Breast epithelium (tissue), 4 donors: Measurements from ENCODE around the gene ESPNL. TPM values are rescaled to one million over a fixed set of nuclear protein-coding genes. Genes with fewer than 3 reads are reported as not detected.

Experiments
- DNase-seq, 2 donors: peaks; one replicate each; pipeline ENCODE4 v3.0.0-alpha.2; 2019; ENCODE audit warnings: low spot score in 2 of 2
- H3K27ac ChIP-seq, 2 donors: fragments of 200-600 bp; sonication (generic) in 1 of 2; one replicate each; pipeline ENCODE4 v1.5.1; 2016 to 2019; ENCODE audit warnings: mild to moderate bottlenecking in 1 of 2
- H3K27me3 ChIP-seq, 2 donors: fragments of 200-600 bp; sonication (generic) in 1 of 2; one replicate each; pipeline versions ENCODE4 v1.5.1 to v1.6.0; 2017 to 2019; ENCODE audit warnings: control low read depth in 1 of 2, mild to moderate bottlenecking in 1 of 2
- H3K36me3 ChIP-seq: fragments of 200-600 bp; one replicate; pipeline ENCODE4 v1.5.1; 2019
- H3K4me1 ChIP-seq, 2 donors: fragments of 200-600 bp; sonication (generic); one replicate each; pipeline ENCODE4 v1.5.1; 2016 to 2019; ENCODE audit warnings: control low read depth in 1 of 2
- H3K4me3 ChIP-seq, 3 donors: fragments of 200-600 bp; sonication (generic); 1 replicate in 2 of 3; 2 replicates in 1 of 3; pipeline ENCODE4 v1.5.1; 2016 to 2019; ENCODE audit warnings: mild to moderate bottlenecking in 3 of 3, moderate library complexity in 2 of 3
- H3K9me3 ChIP-seq, 2 donors: fragments of 200-600 bp; sonication (generic) in 1 of 2; one replicate each; pipeline ENCODE4 v1.5.1; 2016 to 2019; ENCODE audit warnings: control low read depth in 1 of 2
- CTCF ChIP-seq, 3 donors: fragments of 450-650 bp; IDR thresholded peaks; one replicate each; pipeline ENCODE4 v1.5.1; 2016 to 2017; ENCODE audit warnings: antibody characterized with exemption in 3 of 3, mild to moderate bottlenecking in 3 of 3, moderate library complexity in 3 of 3
- POLR2A ChIP-seq: fragments of 450-650 bp; IDR thresholded peaks from one replicate; pipeline ENCODE4 v1.6.1; 2016; ENCODE audit warnings: antibody characterized with exemption, mild to moderate bottlenecking, moderate library complexity
- POLR2AphosphoS5 ChIP-seq, 3 donors: sonication (generic); formaldehyde crosslinking; IDR thresholded peaks; one replicate each; pipeline ENCODE4 v1.6.1; 2017; ENCODE audit warnings: antibody characterized with exemption in 3 of 3
- intact Hi-C: fragments of 100-400 bp; cut with DNase I; formaldehyde crosslinking; loops from one replicate; pipeline ENCODE4 v1.15.1; 2023; ENCODE audit warnings: low total_unique reads
- total RNA-seq, 3 donors: library from RNA; depleted of rRNA; stranded (reverse); fragments of >200 nt; gene quantifications; one replicate each; pipeline ENCODE4 v1.1.0, GENCODE V29; 2016

The ESPNL gene
- total RNA-seq, 3 donors from 2014 or later, result 0.15 to 1.3 (median 0.64) TPM

GRCh38 chr2:238099714-238100048 is 459 bp upstream of the ESPNL start:
- H3K4me3 ChIP-seq, result no peak overlapping the region
- no peak overlapping the region for H3K27ac ChIP-seq
- no peaks in the 10 kb centered on the region for H3K9me3 ChIP-seq
- no peaks in the 10 kb centered on the region for H3K27me3 ChIP-seq
- DNase-seq, result peak in 1 of 2 donors; percentile 25
- no peaks in the 10 kb centered on the region for H3K36me3 ChIP-seq
- intact Hi-C loops, result no loop called here
- no peak for TF ChIP-seq CTCF (IDR thresholded peaks at IDR 0.05)
- no peak for TF ChIP-seq POLR2A
- TF ChIP-seq POLR2AphosphoS5 (IDR thresholded peaks at IDR 0.05), result no peak
- H3K4me1 ChIP-seq, result no peaks in the 10 kb centered on the region

- no peak overlapping the region for H3K4me3 ChIP-seq
- no peaks in the 10 kb centered on the region for H3K4me1 ChIP-seq
- H3K36me3 ChIP-seq, result no peaks in the 10 kb centered on the region
- TF ChIP-seq POLR2A (no peak), CTCF (IDR thresholded peaks at IDR 0.05) (no peak), POLR2AphosphoS5 (IDR thresholded peaks at IDR 0.05) (no peak)
- H3K27me3 ChIP-seq, result no peaks in the 10 kb centered on the region
- no peaks in the 10 kb centered on the region for H3K9me3 ChIP-seq
- DNase-seq, result peak in 1 of 2 donors; percentile 41
- intact Hi-C loops, result no loop called here
- H3K27ac ChIP-seq, result no peak overlapping the region
Measured at GRCh38 chr2:238100821-238101771, 956 bp downstream of the ESPNL start.

GRCh38 chr2:238101891-238102841 is 2.0 kb downstream of the ESPNL start:
- DNase-seq, result peak in 1 of 2 donors; percentile 45
- Histone ChIP-seq H3K27ac (no peak overlapping the region), H3K27me3 (no peaks in the 10 kb centered on the region), H3K36me3 (no peaks in the 10 kb centered on the region), H3K4me3 (no peak overlapping the region), H3K4me1 (no peaks in the 10 kb centered on the region), H3K9me3 (no peaks in the 10 kb centered on the region)
- intact Hi-C loops, result no loop called here
- TF ChIP-seq POLR2AphosphoS5 (IDR thresholded peaks at IDR 0.05) (no peak), POLR2A (no peak), CTCF (IDR thresholded peaks at IDR 0.05) (no peak)

GRCh38 chr2:238102865-238103264 is 2.7 kb downstream of the ESPNL start:
- H3K27me3 ChIP-seq, result no peaks in the 10 kb centered on the region
- H3K9me3 ChIP-seq, result no peaks in the 10 kb centered on the region
- no peaks in the 10 kb centered on the region for H3K36me3 ChIP-seq
- no peak overlapping the region for H3K27ac ChIP-seq
- no peak overlapping the region for H3K4me3 ChIP-seq
- DNase-seq, result peak in 1 of 2 donors; percentile 12
- TF ChIP-seq POLR2AphosphoS5 (IDR thresholded peaks at IDR 0.05), result no peak
- no peak for TF ChIP-seq CTCF (IDR thresholded peaks at IDR 0.05)
- TF ChIP-seq POLR2A, result no peak
- H3K4me1 ChIP-seq, result no peaks in the 10 kb centered on the region
- intact Hi-C loops, result no loop called here
